ENCODE data around the gene MGAT5.

MGAT5 gene

DNA sequence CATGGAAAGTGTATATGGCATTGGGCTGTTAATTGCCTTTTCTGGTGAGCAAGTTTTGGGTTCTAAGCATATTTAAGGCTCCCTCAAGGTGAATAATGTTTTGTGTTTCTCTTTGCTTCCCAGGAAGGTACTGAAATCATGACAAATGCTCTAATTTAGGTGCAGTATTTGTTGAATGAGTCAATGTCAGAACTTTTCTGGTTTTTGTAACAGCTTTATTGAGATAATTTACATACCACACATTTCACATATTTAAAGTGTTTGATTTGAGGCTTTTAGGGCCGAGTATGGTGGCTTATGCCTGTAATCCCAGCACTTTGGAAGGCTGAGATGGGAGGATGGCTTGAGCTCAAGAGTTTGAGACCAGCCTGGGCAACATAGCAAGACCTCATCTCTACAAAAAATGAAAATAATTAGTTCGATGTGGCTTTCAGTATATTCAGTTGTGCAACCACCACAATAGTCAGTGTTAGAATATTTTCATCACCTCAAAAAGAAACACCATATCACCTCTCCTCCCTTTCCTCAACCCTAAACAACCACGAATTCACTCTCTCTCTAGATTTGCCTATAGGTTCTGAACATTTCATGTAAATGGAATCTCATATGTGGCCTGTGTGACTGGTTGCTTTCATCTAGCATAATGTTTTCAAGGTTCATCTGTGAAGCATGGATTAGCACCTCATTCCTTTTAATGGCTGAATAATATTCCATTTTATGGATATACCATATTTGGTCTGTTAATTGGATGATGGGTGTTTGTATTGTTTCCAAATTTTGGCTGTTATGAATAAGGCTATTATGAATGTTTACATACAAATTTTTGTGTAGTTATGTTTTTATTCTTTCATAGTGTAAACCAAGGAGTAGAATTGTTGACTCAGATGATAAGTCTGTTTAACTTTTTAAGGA is 54.9 kb downstream of the MGAT5 start:
- DNase-seq, result no peak

DNA sequence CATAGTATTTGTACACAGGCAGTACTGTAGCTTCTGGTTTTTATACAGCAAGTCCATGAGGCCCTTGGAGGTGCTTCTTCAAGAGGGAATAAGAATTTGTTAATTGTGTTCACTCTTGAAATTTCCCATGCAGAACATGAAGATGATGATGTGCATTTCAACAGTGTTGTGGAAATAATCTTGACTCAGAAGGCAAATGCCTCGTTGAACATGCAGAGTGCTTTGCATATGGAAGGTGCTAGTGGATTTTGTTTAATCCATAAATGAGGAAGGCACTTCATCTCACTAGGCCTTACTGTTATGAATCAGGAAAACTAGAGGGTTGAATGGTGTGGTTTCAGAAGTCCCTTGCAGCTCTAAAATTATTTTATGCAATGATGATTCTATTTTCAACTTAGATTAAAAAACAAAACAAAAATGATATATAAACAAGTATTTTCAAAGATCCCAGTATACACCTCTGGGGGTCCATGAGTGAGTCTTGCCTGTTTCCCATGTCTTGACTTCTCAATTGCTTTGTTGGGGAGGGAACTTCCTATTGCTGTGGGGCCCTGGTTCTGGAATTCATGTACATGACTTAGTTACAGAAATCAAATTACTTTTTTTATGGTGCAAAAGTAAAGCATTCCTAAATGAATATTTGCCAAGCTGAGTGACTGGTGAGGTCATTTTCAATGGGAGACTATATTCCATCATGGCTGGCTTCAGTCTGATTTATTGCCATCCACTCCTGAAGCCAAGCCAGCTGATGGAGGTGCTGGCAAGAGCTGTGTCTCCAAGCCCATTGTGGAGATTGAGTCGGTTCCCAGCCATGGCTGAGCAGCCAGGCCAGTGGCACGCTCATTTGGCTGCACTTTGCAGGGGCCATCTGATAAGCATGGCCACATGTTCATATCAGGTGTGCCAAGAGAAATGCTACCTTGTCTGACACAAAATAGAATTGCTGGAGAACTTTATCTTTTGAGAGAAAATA is 56.5 kb downstream of the MGAT5 start:
- DNase-seq, result no peak

DNA sequence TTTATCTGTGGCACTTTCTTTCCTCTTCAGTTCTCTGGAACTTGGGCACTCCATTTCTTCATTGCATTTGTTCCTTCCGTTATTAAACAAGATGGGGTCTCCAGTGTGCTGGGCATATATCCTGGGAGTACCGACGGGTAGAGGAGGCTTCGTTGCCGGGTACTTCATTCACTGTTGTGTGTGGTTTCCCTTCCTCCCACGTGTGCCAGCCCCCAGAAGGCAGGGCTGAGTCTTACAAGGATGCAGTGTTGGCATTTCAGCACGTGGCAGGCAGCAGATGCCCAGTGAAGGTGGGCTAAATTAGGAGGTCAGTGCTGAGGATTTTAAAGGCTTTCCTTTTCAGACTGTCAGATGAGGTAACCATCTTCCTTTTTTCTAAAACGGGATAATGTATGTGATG is 58.6 kb downstream of the MGAT5 start:
- DNase-seq, result no peak

DNA sequence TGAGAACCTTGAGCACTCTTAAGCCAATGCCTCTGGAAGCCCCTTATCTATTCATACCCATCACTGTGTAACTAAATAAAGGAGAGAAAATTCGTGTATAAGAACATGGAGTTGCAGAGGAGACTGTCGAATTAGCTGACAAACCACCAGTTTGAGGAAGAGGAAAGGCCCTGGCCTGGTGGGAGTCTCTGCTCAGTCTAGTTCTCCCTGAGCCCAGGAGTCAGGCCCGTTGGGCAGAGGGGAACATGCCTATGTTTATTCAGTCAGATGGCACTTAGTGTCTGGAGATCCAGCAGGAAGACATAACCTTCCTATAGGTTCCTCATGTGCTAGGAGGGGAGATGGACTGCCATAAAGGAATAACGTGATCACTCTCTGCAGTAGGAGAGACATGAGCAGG is 60.3 kb downstream of the MGAT5 start:
- DNase-seq, result no peak

DNA sequence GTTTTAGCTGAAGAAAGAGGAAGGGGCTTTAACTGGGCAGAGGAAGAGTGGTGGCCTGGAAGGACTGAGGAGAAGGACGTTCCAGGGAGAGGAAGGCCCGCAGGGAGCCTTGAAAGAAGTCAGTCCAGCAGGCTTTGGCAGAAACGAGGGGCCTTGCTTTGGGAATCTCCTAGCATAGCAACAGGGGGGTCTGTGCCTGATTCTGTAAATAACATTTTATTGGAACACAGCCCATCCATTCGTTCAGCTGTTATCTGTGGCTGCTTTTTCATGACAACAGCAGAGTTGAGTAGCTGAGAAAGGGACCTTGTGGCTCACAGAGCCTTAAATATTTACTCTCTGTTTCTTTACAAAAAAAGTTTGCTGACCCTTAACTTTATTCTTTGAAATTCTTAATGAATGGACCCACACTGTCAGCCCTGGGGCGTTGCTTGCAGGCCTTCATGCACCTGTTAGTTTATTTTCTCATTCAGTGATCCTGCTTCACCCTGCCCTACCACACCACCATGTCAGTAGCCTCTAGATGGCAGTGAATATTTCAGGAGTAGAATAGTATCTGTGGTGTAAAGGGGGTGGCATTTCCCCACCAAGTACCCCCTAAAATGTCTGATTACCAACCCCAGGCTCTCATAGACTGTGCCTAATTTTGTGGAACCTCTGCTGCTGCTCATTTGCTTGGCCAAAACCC is 61.0 kb downstream of the MGAT5 start:
- DNase-seq, result peak; percentile 23

DNA sequence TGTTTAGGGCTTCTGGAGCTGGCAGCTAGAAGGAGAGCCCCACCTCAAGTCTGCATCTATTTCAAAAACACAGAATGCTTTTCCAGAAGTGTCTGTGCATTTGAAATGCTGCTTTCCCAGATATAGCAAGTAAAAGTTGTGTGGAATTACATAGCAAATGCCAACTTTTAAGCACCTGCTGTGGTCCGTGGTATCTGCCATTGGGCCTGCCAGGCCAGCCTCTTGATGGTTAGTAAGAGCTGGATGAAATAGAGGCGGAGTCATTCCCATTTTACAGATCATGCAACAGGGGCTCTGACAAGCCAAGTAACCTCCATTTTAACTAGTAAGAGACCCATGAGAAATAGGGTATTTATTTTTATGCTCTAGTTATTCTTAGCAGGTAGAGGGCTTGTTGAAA is 61.6 kb downstream of the MGAT5 start:
- no peak for DNase-seq

DNA sequence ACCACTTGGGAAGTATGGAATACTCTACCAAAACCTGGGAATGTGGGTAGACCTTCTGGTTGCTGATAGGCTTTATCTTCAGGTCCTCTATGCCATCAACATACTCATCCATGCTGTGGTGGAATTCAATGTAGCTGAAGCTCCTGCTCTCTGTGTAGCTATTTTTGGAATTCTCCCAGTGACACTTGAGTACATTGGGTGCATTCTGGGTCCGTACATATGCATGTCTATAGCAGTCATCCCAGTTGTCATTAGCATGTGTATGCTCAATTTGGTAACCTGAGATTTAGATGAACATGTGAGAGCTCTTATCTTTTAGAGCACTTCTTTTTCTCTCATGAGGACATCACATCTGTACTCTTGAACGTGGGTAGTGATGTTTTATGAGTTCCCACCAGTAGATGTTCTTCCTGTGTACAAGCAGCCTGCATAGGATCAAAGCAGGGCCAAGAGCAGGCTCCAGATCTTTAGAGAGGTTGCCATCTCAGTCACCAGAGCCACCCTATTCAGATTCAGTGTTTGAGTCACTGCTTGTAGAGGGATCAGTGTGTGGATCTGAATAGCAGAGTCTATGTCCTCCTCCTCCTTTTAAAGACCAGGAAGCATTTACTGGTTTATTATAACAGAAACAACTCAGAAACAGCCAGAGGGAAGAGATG is 65.9 kb downstream of the MGAT5 start:
- DNase-seq, result no peak

DNA sequence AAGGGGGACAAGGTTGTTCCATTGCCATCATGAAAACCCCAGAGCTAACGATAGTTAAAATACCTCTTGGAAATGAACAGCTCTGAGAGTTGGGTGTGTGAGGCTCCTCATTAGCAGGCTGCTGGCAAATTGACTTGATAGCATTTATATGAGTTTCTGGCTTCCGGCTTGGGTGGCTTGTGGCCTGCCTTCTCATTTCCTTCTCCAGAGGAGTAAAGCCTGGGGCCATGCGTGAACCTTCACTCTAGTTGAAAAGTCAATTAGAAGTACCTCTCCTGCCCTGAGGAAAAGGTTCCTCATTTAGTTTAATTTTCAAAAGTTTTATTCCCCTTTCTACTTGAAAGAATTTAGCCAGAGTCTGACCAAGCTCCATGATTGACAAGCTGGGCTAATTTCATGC is 67.1 kb downstream of the MGAT5 start:
- DNase-seq, result no peak

DNA sequence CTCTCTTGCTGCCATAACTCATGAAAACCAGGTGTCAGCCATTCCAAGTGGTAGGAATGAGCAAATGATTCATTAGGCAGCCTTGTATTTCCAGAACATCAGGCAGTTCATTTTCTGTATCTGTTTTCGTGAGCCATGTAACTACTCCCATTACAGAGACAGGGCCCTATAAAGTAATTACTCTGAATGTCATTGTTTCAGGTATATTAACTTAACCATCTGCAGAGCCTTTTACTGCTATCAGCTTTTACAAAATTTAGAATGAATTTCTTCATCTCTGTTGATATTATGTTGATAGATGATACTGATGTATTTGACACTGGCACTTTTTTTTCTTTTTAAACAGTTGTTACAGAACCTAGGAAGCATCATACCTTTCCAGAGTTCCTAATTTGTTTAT is 69.9 kb downstream of the MGAT5 start:
- no peak for DNase-seq

DNA sequence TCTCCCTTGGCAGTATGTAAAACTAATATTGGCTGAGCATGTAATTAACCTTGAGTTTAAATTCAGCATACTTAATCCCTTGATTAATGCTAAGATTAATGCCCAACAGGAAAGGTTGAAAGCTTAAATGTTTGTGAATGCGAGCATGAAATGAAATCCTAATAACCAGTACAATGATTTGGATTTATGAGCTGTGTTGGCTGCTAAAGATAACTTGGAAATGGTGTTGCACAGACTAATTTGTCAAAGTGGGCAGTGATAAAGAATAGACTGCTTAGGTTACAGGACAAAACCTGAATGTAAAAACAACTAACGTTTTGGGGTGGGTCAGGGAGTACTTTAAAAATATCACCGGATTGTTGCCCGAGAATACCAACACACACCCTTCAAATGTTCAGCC is 70.6 kb downstream of the MGAT5 start:
- DNase-seq, result no peak

DNA sequence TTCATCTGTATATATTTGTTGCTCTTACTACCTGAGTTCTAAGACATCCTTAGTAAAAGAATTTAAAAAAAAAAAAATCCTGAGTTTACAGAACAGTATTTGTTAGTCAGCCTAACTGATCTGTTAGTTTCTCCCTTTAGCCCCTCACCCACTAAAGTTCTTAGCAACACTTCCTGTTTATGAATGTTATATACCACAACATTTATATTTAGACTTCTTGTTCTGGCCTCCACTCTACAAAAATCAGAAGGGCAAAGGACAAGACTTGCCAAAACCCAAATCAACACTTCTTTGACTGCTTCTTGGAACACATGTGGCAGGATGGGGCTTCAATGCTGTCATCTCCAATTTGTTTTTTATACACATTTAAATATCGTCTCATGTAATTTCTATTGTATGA is 71.1 kb downstream of the MGAT5 start:
- no peak for DNase-seq

DNA sequence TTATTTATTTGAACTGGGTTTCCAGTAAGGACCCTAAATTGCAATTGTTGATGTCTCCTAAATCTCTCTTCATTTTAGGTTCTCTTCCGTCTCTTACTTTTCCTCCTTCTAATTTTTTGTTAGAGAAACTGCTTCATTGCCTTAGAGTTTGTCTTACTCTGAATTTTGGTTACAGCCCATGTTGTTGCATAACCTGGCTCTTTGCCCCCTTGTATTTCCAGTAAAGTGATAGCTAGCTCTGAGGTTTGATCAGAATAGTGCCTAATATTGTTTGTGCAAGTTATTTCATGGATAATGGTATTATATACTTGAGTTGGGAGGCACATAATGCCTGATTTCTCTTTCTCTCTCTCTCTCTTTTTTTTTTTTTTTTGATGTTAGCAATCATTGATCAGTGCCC is 71.8 kb downstream of the MGAT5 start:
- no peak for DNase-seq

DNA sequence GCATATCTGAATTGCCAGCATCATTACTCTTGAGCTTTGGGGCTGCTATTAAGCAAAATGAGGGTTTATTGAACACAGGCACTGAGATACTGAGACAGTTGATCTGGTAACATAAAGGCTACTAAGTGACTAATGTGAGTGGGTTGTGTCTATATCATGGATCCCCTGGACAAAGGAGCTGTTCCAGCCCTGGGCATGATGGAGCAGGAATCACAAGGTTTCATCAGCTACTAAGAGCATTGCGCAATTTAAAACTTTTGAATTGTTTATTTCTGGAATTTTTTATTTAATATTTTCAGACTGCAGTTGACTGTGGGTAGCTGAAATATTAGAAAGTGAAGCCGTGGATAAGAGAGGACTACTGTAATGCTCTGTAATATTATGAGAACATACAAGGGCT is 73.5 kb downstream of the MGAT5 start:
- DNase-seq, result no peak

DNA sequence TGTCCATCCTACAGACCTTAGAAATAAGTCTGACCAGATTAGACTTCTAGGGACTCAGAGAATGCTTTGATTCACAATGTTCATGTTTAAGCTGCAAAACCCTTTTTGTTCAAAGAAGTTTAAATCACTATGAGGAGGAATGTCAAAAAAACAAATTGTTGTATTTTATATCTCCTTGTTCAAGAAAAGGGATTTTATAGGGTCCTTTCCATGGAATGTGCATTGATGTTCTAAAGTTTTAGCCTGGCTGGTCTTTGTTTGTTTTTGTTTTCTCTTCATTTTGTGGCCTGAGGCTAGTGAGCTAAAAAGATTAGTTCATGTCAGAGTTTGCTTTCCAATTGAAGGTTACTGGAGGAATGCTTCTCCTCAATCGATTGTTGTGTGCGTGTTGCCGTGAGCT is 77.2 kb downstream of the MGAT5 start:
- no peak for DNase-seq

DNA sequence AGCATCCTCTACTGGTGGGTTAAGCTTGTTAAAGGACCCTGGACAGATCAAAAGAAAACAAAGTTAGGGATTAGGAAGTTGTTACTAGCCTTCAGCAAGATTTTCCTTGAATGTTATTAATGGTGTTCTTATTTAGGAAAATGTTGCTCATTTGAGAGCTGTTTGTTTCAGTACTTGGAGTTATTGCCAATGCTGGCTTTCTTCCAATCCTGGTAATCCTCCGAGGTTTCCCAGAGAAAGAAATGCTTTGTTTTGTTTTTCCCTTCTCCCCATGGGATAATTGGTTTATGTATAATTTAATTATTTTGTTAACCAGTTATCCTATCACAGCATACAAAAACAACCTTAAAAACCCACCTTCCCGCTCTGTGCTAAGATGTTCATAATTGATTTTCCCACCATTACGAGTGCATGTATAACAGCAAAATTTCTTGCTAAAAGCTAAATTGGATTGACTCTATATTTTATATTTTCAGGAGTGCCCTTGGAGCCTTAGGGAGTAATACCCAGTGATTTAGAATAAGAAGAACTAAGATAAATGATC is 79.8 kb downstream of the MGAT5 start:
- DNase-seq, result no peak

DNA sequence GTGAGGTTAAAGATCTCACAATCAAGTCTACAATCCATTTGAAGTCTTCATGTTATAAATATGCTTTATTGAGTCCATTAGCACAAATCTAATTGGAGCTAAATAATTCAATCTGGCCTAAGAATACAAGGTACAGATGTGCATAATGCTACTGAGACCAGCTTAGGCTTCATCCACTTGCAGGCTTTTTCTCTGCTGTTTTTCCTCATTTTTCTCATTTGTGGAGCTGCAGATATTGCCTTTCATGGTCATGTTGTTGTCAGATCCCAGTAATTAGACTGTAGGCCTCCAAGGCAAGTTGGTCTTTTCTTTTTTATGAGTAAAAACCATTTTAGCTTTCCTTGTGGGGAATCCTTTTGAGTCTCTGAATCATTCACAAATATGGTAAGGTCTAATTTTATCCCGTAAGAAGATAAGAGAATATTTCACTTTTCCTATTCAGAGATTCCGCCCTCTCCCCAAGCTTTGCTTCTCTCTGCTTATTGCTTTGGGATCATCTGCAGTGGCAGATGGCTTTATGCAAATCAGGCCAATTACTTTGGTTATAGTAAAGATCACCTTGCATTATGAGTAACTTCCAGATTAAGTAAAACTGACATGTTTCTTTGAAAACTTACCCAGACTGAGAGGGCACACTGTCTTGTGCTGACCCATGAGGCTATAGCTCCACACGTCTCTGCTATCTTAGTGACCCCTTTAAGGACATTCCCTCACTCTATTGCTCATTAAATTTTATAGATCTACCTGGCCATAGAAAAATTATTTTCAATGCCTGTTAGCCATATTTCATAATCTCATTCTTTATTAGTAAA is 80.9 kb downstream of the MGAT5 start:
- no peak for DNase-seq

DNA sequence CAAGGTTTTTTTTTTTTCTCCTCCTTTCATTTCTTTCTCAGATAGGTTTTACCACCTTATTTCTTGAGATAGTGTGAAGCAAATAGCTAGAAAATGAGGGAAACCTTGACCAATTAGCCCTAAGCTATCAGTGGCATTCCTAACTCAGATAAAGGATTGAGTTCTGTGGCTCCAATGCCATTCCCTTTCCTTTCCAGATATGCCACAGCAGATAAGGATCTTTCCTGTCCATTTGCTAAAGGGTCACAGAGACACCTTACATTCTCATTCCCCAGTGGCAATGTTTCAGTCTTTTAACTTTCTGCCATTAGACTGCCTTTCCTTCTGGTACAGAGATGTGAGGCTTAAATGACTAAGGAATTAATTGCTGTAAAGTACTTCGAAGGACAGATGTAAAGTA is 81.7 kb downstream of the MGAT5 start:
- DNase-seq, result no peak

DNA sequence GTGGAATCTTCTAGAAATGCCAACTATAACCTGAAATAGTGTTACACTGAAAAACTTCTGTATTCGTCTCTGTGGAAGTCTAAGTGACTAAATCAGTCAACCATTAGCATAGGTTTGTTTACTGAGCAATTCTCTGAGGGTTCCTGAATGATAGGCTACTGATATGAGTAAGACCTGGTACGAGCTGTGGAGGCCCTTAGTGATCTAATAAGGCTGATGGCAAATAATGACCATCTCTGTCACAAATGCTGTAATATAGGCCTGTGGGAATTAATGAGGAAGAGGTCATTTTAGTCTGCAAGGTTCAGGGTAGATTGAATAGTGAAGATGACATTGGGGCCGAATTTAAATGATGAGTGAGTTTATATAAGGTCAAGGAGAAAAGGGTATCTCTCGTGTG is 82.5 kb downstream of the MGAT5 start:
- no peak for DNase-seq

DNA sequence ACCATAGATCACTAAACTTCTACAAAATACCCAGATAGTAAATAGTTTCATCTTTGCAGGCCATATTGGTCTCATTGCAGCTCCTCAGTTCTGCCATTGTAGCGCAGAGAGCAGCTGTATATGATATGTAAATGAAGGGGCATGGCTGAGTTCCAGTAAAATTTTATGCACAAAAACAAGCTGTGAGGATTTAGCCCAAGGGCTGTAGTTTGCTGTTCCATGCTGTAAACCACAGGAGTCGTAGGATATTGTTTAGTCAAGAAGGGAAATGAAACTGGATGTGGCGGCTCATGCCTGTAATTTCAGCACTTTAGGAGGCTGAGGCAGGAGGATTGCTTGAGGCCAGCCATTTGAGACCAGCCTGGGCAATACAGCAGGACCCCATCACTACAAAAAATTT is 83.0 kb downstream of the MGAT5 start:
- DNase-seq, result no peak

DNA sequence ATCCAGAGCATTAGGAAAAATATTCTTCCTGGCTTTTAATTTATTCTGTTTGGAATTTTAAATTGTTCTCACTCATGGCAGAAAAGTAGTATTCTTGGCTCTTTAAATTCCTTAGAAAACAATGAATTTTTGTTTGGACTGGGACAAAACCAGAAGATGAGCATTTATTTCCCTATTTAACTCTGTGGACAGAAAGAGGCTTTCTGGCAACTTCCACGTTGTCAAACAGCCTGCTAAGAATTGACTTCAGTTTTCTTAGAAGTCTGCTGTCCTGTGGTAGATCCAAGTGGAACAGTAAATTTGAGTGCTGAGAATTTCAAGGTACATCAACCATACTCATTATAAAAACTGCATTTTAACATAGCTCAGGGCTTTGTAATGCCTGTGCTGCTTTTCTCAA is 83.8 kb downstream of the MGAT5 start:
- DNase-seq, result no peak

DNA sequence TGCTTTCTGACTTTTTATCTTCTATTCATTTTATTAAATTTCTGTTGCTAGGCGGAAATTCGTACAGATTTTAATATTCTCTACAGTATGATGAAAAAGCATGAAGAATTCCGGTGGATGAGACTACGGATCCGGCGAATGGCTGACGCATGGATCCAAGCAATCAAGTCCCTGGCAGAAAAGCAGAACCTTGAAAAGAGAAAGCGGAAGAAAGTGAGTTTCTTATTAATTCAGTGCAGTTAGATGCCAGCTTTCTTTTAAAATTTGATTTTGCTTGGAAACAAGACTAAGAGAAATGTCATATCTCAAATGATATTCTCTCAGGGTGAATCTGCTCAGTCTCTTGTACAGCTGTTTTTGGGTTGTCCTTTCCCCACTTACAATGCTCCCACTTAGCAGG is 84.3 kb downstream of the MGAT5 start:
- no peak for DNase-seq

DNA sequence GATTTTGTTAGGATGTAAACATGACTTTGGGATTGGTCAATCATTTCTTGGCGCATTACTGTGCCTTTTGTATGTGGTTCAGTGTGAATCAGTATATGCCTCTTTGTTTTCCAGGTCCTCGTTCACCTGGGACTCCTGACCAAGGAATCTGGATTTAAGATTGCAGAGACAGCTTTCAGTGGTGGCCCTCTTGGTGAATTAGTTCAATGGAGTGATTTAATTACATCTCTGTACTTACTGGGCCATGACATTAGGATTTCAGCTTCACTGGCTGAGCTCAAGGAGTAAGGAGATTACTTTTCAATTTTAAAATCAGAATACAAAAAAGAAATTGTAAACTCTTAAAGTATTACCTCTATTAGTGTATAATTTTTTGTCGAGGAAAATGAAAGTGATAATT is 87.6 kb downstream of the MGAT5 start:
- no peak for DNase-seq
